Suprapubic skin (tissue), 4 donors: Measurements from ENCODE around the gene CDH13. TPM values are rescaled to one million over a fixed set of nuclear protein-coding genes. Genes with fewer than 3 reads are reported as not detected.

Experiments
- DNase-seq, 2 donors: peaks; one replicate each; pipeline ENCODE4 v3.0.0-alpha.2; 2019; ENCODE audit warnings: low spot score in 2 of 2
- H3K27ac ChIP-seq: fragments of 200-600 bp; sonication (generic); one replicate; pipeline ENCODE4 v1.5.1; 2019
- H3K27me3 ChIP-seq: fragments of 200-600 bp; sonication (generic); one replicate; pipeline ENCODE4 v1.5.1; 2019
- H3K36me3 ChIP-seq: fragments of 200-600 bp; sonication (generic); one replicate; pipeline ENCODE4 v1.5.1; 2019
- H3K4me1 ChIP-seq: fragments of 200-600 bp; sonication (generic); one replicate; pipeline ENCODE4 v1.5.1; 2019
- H3K4me3 ChIP-seq: fragments of 200-600 bp; sonication (generic); one replicate; pipeline ENCODE4 v1.5.1; 2019; ENCODE audit warnings: mild to moderate bottlenecking
- H3K9me3 ChIP-seq: fragments of 200-600 bp; sonication (generic); one replicate; pipeline ENCODE4 v1.5.1; 2019
- EP300 ChIP-seq: sonication (generic); formaldehyde crosslinking; IDR thresholded peaks from one replicate; pipeline ENCODE4 v1.6.1; 2017; ENCODE audit warnings: antibody characterized with exemption
- POLR2A ChIP-seq, 2 donors: fragments of 450-650 bp; IDR thresholded peaks; one replicate each; pipeline ENCODE4 v1.6.1; 2017; ENCODE audit warnings: antibody characterized with exemption in 2 of 2, mild to moderate bottlenecking in 2 of 2, moderate library complexity in 2 of 2
- POLR2AphosphoS5 ChIP-seq, 3 donors: sonication (generic); formaldehyde crosslinking; IDR thresholded peaks; one replicate each; pipeline ENCODE4 v1.6.1; 2017; ENCODE audit warnings: antibody characterized with exemption in 3 of 3
- WGBS: methylation state at CpG from one replicate; pipeline ENCODE4 v1.1.5; 2018; 5-methylcytosine and 5-hydroxymethylcytosine counted together
- total RNA-seq, 4 donors: library from RNA; depleted of rRNA; stranded (reverse); fragments of >200 nt; gene quantifications; one replicate each; pipeline ENCODE4 v1.1.0, GENCODE V29; 2016
- TF ChIP-seq, protein P1 (sequence below), 2 donors: fragments of 200-600 bp in 1 of 2; fragments of 450-650 bp in 1 of 2; sonication (generic) in 1 of 2; IDR thresholded peaks; one replicate each; pipeline ENCODE4 v1.5.1; 2016 to 2019; ENCODE audit warnings: antibody characterized with exemption in 2 of 2, mild to moderate bottlenecking in 1 of 2, moderate library complexity in 1 of 2

CDH13 gene
- total RNA-seq, 4 donors from 2014 or later = 90.4 to 176 (median 139) TPM

DNA sequence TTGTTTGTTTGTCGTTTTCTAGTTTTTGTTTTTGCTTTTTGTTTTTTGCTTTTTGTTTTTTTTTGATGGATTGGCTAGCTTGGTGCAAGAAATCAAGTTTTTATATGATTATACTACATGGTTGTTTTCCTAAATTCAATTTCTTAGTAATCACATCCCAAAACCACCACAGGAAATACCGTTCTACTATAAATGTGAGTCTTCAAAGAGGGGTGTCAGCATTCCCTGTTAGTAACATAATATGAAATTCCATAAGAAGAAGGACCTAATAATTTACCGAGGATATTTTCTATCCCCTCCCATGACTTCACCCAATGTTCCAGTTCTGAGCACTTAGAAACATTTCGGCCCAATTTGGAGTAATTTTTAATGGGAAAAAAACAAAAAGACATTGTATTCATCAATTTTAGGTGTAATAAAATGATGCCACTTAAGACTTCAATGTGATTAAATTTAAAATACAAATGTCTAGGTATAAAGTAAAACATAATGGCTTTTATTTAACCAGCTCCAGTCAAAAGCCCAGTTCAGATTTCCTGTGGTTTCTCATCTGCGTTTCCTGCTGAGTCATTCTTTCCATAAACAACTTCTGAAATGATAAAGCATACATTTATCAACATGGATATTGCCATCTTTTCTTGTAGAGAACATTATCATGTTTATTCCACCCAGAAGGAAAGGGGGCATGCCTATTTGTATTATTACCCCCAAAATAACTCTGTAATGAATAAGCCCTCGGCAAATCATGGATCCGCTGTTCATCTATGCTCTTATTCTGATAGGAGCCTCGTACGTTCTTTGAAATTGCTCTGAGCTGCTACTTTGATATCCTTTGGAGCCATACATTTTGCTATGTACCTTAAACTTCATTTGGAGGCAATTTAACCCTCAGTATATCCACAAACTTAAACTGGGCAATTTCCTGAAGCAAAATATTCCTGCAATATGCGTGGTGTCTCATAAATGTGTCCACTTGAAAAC lies 1209.1 kb downstream of the CDH13 start:
- peaks cover 11% of the 10 kb centered on the region for H3K27me3 ChIP-seq
- 80% methylated on average over 10 of the region's 10 CpGs for WGBS
- no peak overlapping the region for H3K27ac ChIP-seq

DNA sequence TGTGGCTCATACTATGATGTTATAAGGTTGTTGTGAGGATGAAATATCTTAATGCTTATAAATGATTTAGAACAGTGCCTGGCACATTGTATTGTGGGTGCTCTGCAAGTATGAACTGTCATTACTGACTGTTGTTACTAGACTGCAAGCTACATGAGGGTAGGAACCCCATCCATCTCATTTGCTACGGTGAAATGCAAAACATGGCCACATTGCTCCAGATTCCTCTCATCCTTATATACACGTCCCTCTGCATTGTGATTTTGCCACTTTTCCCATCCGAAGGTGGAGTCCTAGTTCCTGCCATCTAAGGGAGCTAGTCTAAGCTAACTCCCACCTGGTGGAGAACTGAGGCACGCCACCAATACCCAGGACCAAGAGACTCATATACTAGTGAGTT lies 1210.8 kb downstream of the CDH13 start:
- peak in 1 of 2 donors; percentile 4 for DNase-seq
- Histone ChIP-seq H3K27ac (no peak overlapping the region), H3K9me3 (no peaks in the 10 kb centered on the region), H3K4me1 (no peaks in the 10 kb centered on the region), H3K4me3 (no peak overlapping the region), H3K27me3 (peaks cover 11% of the 10 kb centered on the region), H3K36me3 (no peaks in the 10 kb centered on the region)
- TF ChIP-seq POLR2AphosphoS5 (IDR thresholded peaks at IDR 0.05) (no peak), EP300 (no peak), POLR2A (IDR thresholded peaks at IDR 0.05) (no peak)
- TF ChIP-seq, protein P1, sequence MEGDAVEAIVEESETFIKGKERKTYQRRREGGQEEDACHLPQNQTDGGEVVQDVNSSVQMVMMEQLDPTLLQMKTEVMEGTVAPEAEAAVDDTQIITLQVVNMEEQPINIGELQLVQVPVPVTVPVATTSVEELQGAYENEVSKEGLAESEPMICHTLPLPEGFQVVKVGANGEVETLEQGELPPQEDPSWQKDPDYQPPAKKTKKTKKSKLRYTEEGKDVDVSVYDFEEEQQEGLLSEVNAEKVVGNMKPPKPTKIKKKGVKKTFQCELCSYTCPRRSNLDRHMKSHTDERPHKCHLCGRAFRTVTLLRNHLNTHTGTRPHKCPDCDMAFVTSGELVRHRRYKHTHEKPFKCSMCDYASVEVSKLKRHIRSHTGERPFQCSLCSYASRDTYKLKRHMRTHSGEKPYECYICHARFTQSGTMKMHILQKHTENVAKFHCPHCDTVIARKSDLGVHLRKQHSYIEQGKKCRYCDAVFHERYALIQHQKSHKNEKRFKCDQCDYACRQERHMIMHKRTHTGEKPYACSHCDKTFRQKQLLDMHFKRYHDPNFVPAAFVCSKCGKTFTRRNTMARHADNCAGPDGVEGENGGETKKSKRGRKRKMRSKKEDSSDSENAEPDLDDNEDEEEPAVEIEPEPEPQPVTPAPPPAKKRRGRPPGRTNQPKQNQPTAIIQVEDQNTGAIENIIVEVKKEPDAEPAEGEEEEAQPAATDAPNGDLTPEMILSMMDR (IDR thresholded peaks at IDR 0.05) = no peak
- 96% methylated on average over 4 of the region's 4 CpGs for WGBS

More for the DNA sequence above, 1209.1 kb downstream of the CDH13 start:
- Histone ChIP-seq H3K4me1 (no peaks in the 10 kb centered on the region), H3K9me3 (no peaks in the 10 kb centered on the region), H3K36me3 (no peaks in the 10 kb centered on the region), H3K4me3 (no peak overlapping the region)
- TF ChIP-seq POLR2A (IDR thresholded peaks at IDR 0.05) = no peak
- TF ChIP-seq EP300 = no peak
- TF ChIP-seq, protein P1 (IDR thresholded peaks at IDR 0.05) = no peak
- no peak for TF ChIP-seq POLR2AphosphoS5 (IDR thresholded peaks at IDR 0.05)
- no peak for DNase-seq

DNA sequence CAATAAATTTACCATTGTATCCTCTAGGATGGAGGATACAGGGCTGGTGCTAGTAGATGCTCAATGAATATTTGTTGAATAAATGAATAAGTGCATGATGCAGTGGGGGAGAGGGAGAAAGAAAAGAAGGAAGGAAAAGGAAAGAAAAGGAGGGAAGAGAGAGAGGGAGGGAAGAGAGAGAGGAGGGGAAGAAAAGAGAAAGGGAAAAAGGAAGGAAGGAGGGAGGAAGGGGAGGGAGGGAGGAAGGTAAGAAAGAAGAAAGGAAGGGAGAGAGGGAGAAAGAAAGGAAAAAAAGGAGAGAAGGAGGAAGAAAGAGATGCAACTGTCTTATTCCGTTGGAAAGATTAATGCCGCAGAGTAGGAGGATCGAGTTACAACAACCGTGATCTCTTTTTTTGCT lies 1211.4 kb downstream of the CDH13 start:
- Histone ChIP-seq H3K4me3 (no peak overlapping the region), H3K27me3 (peaks cover 11% of the 10 kb centered on the region), H3K27ac (no peak overlapping the region), H3K36me3 (no peaks in the 10 kb centered on the region), H3K4me1 (no peaks in the 10 kb centered on the region), H3K9me3 (no peaks in the 10 kb centered on the region)
- WGBS = 59% methylated on average over 4 of the region's 4 CpGs
- DNase-seq = no peak
- no peak for TF ChIP-seq POLR2A (IDR thresholded peaks at IDR 0.05)

DNA sequence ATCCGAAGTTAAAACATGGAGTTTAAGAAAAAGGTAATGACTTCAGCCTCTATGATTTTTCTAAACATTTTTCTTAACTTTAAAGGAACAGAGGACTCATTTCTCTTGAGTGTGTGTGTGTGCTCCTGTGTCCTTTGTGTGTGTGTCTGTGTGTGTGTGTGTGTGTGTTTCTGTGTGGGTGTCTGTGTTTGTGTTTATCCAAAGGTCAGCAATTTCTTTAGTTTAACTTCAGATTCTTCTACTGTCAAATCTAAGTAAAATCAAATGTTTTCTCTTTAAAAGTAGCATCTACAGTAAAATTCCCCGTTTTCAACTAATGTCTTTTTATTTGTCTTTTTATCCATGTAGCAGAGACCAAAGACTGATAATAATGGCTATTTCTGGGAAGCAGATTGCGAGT lies 1212.8 kb downstream of the CDH13 start:
- no peak for DNase-seq
- 52% methylated on average over 3 of the region's 3 CpGs for WGBS
- peaks cover 11% of the 10 kb centered on the region for H3K27me3 ChIP-seq
- H3K4me1 ChIP-seq = no peaks in the 10 kb centered on the region
- H3K36me3 ChIP-seq = no peaks in the 10 kb centered on the region
- no peak overlapping the region for H3K27ac ChIP-seq
- H3K9me3 ChIP-seq = no peaks in the 10 kb centered on the region
- TF ChIP-seq POLR2A (IDR thresholded peaks at IDR 0.05) (no peak), EP300 (no peak), POLR2AphosphoS5 (IDR thresholded peaks at IDR 0.05) (no peak)
- TF ChIP-seq, protein P1 (IDR thresholded peaks at IDR 0.05) = no peak
- no peak overlapping the region for H3K4me3 ChIP-seq

DNA sequence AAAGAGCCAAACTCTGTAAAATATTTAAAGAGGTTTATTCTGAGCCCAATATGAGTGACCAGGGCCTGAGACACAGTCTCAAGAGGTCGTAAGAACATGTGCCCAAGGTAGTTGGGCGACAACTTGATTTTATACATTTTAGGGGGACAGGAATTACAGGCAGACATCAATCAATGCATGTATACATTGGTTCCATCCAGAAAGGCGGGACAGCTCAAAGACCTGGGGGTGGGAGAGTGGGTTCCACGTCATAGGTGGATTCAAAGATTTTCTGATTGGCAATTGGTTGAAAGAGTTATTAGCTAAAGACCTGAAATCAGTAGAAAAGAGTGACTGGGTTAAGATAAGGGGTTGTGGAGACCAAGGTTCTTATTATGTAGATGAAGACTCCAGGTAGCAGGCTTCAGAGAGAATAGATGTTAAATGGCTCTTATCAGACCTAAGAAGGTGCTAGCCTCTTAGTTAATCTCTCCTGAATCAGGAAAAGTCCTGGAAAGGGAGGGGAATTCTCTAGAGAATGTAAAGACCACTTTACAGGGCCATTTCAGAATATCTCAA lies 1213.4 kb downstream of the CDH13 start:
- TF ChIP-seq POLR2A (IDR thresholded peaks at IDR 0.05) (no peak), POLR2AphosphoS5 (IDR thresholded peaks at IDR 0.05) (no peak), EP300 (no peak)
- TF ChIP-seq, protein P1 (IDR thresholded peaks at IDR 0.05) = no peak
- Histone ChIP-seq H3K4me3 (no peak overlapping the region), H3K27me3 (peaks cover 11% of the 10 kb centered on the region), H3K9me3 (no peaks in the 10 kb centered on the region), H3K4me1 (no peaks in the 10 kb centered on the region), H3K36me3 (no peaks in the 10 kb centered on the region), H3K27ac (no peak overlapping the region)
- 90% methylated on average over 4 of the region's 4 CpGs for WGBS
- DNase-seq = peak in 1 of 2 donors; percentile 1
